PC-3 (cell line): ENCODE data around the gene TMEM18.

Experiments used
- EZH2 ChIP-seq: fragments of 300-600 bp; sonication (generic); IDR thresholded peaks from one replicate; pipeline ENCODE4 v1.6.1; 2017; ENCODE audit warnings: antibody characterized with exemption, mild to moderate bottlenecking, low read length; ENCODE audit not compliant: unreplicated experiment
- TF ChIP-seq, protein P1 (sequence below): fragments of 300-600 bp; sonication (generic); conservative IDR thresholded peaks from 2 replicates; pipeline ENCODE4 v1.5.1; 2017; ENCODE audit warnings: antibody characterized with exemption, low read depth, mild to moderate bottlenecking, low read length

DNA sequence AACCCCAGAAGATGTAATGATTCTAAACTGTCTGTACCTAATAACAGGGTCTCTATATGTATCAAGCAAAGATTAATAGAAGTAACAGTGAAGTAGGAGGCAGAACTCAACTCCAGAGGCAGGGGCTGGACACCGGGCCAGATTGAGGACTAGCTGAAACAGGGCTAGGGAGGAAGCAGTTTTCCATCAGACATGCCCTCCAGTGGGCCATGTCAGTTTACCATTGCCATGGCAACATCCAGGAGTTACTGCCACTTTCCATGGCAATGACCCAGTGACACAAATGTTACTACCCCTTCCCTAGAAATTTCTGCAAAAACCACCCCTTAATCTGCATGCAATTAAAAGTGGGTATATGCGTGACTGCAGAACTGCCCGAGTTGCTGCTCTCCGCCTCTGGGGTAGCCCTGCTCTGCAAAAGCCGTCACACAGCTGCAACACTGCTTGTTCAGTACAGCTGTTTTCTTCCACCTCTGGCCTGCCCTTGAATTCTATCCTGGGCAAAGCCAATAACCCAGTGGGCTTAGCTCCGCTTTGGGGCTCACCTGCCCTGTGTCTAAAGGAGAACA is 58.7 kb downstream of the TMEM18 start:
- TF ChIP-seq, protein P1, sequence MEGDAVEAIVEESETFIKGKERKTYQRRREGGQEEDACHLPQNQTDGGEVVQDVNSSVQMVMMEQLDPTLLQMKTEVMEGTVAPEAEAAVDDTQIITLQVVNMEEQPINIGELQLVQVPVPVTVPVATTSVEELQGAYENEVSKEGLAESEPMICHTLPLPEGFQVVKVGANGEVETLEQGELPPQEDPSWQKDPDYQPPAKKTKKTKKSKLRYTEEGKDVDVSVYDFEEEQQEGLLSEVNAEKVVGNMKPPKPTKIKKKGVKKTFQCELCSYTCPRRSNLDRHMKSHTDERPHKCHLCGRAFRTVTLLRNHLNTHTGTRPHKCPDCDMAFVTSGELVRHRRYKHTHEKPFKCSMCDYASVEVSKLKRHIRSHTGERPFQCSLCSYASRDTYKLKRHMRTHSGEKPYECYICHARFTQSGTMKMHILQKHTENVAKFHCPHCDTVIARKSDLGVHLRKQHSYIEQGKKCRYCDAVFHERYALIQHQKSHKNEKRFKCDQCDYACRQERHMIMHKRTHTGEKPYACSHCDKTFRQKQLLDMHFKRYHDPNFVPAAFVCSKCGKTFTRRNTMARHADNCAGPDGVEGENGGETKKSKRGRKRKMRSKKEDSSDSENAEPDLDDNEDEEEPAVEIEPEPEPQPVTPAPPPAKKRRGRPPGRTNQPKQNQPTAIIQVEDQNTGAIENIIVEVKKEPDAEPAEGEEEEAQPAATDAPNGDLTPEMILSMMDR: no peak
- no peak for TF ChIP-seq EZH2
